D341Med (cell line): ENCODE data around the gene PPP1R14C.
"Not testable (repeated sequence)": the region's sequence is repeated elsewhere in the genome, so short reads cannot be mapped to it uniquely, and the experiment has no call there.

Experiments used
- DNase-seq: peaks from one replicate; pipeline ENCODE4 v3.0.0; 2012; ENCODE audit warnings: low spot score

PPP1R14C gene

GRCh38 chr6:150169181-150169580 is 26.3 kb downstream of the PPP1R14C start:
- DNase-seq, result no peak

GRCh38 chr6:150169609-150170008 is 26.8 kb downstream of the PPP1R14C start:
- DNase-seq, result no peak

GRCh38 chr6:150172929-150173328 is 30.1 kb downstream of the PPP1R14C start:
- DNase-seq, result no peak

DNA sequence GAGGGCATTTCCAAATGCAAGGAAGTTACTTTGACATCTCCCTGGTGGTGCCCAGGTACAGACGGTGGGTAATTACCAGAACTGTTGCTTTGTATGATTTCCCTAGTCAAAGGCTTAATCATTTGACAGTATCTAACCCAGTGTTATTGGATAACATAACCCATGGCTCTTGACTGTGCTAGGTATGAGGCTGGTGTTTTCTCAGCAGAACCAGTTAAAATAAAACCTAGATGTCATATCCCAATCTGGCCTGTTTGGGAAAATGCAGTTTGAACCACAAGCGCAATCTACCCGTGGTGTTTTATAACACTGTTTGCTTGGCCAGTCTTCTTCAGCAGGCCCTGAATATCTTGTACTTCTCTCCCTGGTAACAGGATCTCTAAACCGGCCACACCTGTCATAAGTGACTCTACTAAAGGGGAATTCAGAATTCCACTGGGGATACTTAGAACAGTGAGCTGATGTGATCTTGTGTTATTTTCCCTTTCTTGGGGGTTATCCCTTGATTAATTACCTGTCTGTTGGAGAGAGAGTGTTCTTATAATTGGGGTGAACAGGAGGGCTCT is 32.8 kb downstream of the PPP1R14C start:
- no peak for DNase-seq

DNA sequence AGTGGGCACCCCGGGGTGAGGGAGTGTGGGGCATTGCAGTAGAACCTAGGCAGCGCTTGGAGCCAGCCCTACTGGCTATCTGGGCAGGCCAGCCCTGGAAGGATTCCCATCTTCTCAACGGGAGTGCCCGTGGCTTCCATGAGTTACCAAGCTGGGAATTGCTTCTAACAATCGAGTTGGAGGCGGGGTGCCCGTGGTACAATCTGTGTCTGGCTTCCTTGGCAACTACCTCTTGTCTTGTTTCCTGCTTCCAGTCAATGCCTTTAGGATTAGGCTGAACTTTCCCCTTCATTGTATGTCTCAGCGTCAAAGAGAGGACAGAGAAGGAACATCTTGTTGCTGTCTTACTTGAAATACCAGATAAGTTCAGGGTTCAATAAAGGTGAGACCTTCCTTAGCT is 33.3 kb downstream of the PPP1R14C start:
- DNase-seq, result no peak

GRCh38 chr6:150176659-150177058 is 33.8 kb downstream of the PPP1R14C start:
- no peak for DNase-seq

DNA sequence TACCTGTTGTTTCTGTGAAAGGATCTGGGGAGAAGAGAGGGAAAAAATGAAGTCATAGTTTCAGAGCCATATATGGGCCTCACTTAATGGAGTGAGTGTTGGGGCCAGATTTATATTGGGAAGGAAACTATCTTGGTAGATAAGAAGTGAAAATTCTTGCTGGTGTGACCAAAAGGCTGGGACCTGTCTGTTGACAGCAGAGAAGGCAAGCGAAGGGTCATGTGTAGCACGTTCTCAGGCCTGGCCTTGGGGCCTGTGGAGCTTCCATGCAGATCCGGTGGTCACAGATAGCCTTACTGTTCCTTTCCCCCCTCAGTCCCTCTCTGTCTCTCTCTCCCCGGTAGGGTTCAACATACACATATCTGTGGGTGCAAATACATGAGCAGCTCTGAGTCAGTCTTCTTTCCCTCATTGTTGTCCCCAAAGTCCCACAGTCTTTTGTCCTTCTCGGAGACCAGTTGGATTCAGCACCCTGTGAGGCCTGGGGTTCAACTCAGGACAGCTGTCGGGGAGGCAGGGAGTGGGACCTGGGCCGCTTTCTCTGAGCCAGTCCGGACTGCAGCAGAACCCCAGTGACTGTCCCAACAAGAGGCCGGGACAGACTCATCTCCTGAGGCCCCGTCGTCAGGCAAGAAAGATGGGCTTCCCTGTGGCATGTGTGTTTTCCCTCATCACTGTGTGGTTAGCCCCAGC is 34.6 kb downstream of the PPP1R14C start:
- no peak for DNase-seq

DNA sequence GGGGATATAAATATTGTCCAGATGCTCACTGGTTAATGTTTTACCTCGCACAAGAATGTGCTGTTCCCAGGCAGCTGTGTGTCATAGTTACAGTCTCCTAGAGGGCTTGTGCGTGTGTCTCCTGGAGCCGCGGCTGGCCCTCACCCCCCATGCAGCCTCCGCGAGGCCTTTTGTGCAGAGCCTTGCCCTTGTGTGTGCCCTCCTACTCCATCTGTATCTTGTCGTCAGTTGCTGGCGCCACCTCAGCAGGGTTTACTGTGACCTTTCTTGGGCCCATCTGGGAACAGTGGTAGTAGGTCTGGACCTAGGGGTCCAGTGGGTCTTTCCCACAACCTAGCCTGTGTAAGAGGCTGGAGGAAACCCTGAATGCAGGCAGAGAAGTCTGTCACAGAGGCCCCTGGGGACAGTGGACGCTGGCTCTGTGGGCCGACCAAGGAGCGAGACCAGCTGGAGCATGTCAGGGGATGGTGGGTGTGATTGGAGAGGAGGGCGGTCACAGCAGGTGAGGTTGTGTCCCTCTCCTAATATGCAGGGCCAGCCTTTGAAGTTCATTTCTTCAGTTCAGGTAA is 35.2 kb downstream of the PPP1R14C start:
- DNase-seq, result no peak

DNA sequence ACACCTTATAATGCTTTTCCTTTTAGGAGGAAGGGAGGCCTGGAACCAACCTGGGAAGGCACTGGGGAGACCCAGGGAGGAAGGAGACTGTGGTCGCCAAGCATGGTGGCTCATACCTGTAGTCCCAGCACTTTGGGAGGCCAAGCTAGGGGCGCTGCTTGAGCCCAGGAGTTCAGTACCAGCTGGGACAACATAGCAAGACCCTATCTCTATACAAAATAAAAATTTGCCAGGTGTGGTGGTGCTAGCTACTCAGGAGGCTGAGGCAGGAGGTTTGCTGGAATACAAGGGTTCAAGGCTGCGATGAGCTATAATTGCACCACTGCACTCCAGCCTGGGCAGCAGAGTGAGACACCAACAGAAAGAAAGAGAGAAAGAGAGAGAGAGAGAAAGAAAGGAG is 36.2 kb downstream of the PPP1R14C start:
- no peak for DNase-seq

DNA sequence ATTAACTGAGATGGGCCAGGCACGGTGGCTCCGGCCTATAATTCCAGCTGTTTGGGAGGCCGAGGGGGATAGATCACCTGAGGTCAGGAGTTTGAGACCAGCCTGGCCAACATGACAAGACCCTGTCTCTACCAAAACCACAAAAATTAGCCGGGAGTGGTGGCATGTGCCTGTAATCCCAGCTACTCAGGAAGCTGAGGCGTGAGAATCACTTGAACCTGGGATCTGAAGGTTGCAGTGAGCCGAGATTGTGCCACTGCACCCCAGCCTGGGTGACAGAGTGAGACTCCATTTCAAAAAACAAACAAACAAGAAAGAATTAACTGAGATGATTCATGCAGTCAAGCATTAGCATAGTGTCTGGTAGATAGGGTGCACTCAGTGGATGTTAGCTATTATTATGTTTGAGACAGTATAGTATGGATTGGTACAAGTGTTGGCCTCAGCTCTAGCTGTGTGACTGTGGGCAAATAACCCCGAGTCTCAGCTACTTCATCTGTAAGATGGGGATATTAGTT is 37.1 kb downstream of the PPP1R14C start:
- DNase-seq, result not testable (repeated sequence)

- no peak for DNase-seq
Measured at GRCh38 chr6:150180517-150180916, 37.7 kb downstream of the PPP1R14C start.

GRCh38 chr6:150182460-150183078 is 39.7 kb downstream of the PPP1R14C start:
- no peak for DNase-seq

DNA sequence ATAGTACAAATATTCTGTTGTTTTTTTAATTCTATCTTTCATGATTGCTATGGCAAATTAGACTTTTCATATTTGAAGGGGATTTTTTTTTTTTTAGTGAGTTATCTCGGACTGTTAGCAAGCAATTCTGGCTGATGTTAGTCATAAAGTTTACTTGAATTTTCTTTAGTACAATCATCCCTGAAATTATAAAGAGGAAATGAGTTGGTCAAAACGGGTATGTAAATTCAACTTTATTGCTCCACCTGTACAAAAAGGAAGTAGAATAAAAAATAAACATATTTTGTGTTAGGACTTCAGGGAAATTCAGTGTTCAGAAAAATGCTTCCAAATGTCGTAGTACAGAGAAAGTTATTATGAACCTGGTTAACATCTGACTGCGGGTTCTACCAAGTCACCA is 40.3 kb downstream of the PPP1R14C start:
- DNase-seq, result no peak

- no peak for DNase-seq
Measured at GRCh38 chr6:150183966-150184365, 41.1 kb downstream of the PPP1R14C start.

- no peak for DNase-seq
Measured at GRCh38 chr6:150184850-150185731, 42.2 kb downstream of the PPP1R14C start.

GRCh38 chr6:150185732-150186117 is 42.9 kb downstream of the PPP1R14C start:
- no peak for DNase-seq

DNA sequence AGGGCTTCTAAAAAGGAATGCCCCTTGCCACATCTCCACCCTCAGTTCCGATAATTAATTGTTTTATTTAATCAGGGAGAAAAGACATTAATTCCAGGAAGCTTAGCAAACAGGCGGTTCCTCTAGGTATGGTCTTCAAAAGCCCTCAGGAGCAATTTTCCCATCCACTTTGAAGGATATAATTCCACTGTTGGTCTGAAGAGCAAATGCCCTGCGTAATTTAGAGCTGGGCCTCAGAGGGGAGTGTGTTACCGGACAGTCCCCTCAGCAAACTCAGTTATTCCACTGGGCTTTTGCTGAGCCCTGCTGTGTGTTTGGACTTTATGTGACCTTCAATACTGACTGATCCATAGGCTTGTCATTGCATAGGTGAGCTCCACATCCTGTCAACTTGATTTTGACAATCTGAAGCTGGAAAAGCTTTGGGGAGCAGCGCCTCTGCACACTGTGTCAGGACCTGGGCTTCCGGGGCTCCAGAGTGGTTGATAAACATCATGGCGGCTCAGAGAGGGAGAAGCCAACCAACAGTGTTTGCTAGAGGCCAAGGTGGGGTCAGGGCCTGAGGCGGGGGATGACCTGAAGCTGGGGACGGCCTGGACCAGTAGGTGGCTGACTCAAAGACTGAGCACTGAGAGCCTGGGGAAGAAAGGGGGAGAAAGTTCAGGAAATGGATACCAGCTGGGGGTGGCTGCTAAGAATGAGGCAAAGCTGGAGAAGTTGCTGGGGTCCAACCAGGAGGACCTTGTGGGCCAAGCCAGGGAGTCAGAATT is 43.5 kb downstream of the PPP1R14C start:
- DNase-seq, result no peak

GRCh38 chr6:150187433-150187832 is 44.6 kb downstream of the PPP1R14C start:
- DNase-seq, result not testable (repeated sequence)

GRCh38 chr6:150189122-150189521 is 46.3 kb downstream of the PPP1R14C start:
- DNase-seq, result no peak

DNA sequence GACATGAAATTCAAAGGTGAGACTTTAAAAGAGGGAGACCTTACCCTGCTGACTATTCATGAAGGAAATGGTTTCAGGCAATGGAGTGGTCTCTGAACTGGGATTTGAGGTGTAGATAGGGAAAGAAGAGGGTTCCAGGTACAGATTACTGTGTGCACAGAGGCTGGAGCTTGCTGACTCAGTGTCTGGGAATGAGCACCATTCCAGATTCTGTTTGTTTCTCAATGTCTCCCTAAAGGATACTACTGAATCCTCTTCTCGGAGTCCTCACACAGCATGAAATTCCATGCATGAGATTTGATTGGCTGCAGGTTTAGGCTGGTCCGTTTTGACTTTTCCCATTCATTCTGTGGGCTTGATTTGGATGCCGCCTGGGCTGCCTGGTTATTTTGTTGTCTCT is 49.0 kb downstream of the PPP1R14C start:
- no peak for DNase-seq

DNA sequence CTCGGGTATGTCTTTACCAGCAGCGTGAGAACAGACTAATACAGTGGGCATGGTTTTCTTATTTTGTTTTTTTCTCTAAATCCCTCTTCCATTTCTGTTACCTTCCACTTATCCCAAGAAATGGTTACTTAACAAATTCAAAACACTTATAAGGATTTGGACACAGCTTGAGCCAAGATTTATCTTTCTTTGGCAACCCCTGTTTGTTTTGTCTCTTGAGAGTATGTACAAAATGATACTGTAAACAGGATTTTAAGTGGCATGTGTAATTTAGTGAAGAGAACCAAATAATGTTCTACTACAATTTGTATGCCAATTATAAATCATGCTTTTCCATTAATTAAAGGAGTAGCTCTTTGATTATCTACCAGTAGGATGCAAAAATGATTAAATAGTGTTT is 51.4 kb downstream of the PPP1R14C start:
- DNase-seq, result no peak
